HEK293T (cell line): ENCODE results near the gene ILK.

Experiments
- ARNT ChIP-seq: fragments of 450-650 bp; IDR thresholded peaks from 2 replicates; pipeline ENCODE4 v1.6.1; 2017; ENCODE audit warnings: mild to moderate bottlenecking
- BHLHE40 ChIP-seq: fragments of 450-650 bp; IDR thresholded peaks from 2 replicates; pipeline ENCODE4 v1.6.1; 2016; ENCODE audit warnings: mild to moderate bottlenecking, moderate library complexity, borderline replicate concordance
- FOXA1 ChIP-seq: fragments of 450-650 bp; IDR thresholded peaks from 2 replicates; pipeline ENCODE4 v1.6.1; 2016; ENCODE audit warnings: mild to moderate bottlenecking
- FOXK2 ChIP-seq: fragments of 450-650 bp; IDR thresholded peaks from 2 replicates; pipeline ENCODE4 v1.6.1; 2016; ENCODE audit warnings: mild to moderate bottlenecking
- L3MBTL2 ChIP-seq: fragments of 450-650 bp; conservative IDR thresholded peaks from 2 replicates; pipeline ENCODE4 v1.6.1; 2016; ENCODE audit warnings: mild to moderate bottlenecking
- LEF1 ChIP-seq: fragments of 450-650 bp; IDR thresholded peaks from 2 replicates; pipeline ENCODE4 v1.6.1; 2017; ENCODE audit warnings: mild to moderate bottlenecking, borderline replicate concordance
- TARDBP ChIP-seq: fragments of 450-650 bp; IDR thresholded peaks from 2 replicates; pipeline ENCODE4 v1.6.1; 2016

GRCh38 chr11:6646576-6646917, 43.0 kb downstream of the ILK start:
- no peak for TF ChIP-seq BHLHE40
- TF ChIP-seq TARDBP = no peak
- no peak for TF ChIP-seq FOXA1
- no peak for TF ChIP-seq LEF1
- TF ChIP-seq FOXK2 = no peak
- no peak for TF ChIP-seq L3MBTL2
- TF ChIP-seq ARNT = no peak
